SHP77 (cell line): ENCODE results near the gene PERM1.
"Not testable (repeated sequence)": the region's sequence is repeated elsewhere in the genome, so short reads cannot be mapped to it uniquely, and the experiment has no call there.

Experiments used
- DNase-seq, 2 experiments: peaks; one replicate each; lab custom pipeline; 2025; lab: John Stamatoyannopoulos, UW

The PERM1 gene

GRCh38 chr1:947958-948357 lies 33.9 kb downstream of the PERM1 start:
- no peak for DNase-seq

DNA sequence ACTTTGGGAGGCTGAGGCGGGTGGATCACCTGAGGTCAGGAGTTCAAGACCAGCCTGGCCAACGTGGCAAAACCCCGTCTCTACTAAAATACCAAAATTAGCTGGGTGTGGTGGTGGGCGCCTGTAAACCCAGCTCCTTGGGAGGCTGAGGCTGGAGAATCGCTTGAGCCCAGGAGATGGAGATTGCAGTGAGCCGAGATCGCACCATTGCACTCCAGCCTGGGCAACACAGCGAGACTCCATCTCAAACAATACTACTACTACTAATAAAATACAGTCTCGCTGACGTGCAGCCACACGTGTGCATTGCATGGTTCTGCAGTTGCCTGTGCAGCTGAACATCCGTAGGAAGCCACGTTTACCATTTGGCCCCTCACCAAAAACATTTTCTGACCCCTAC lies 35.1 kb downstream of the PERM1 start:
- DNase-seq: not testable (repeated sequence)

DNA sequence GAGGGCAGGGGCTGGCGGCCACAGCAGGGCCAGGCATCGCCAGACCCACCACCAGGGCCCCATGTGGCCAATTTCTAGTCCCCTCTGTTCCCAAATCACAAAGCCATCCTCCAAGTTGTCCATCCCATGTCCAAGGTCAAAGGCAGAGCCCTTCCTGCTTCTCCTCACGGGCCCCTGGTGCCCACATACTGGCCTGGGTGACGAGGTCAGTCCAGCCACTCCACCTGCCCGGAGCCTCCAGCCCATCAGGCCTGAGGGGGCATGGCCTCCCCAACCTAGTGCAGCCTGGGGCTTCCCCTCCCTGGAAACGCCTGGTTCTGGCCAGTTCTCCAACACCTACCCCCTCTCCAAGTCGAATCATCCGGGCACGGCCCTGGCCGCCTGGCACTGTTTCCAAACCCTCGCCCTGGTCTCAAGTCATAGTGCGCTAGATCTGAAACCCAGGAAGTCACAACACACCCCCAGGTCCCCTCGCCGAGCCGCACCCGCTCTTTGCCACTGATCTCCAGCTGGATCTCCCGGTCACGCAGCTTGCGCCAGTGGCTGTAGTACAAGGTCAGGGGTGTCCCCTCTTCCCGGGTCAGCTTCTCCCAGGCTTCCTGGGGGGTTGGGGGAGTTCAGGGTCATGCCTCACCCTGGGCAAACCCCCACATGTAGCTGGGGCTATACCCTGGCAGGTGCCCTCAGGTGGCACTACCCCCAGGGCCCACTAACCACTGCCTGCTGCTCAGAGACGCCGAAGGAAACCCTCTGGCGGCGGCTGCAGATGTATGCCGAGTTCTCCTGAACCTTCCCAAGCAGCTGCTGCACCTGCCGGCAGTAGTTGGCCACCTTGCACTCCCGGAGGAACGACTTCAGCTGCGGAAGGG lies 36.0 kb downstream of the PERM1 start:
- DNase-seq: no peak

DNA sequence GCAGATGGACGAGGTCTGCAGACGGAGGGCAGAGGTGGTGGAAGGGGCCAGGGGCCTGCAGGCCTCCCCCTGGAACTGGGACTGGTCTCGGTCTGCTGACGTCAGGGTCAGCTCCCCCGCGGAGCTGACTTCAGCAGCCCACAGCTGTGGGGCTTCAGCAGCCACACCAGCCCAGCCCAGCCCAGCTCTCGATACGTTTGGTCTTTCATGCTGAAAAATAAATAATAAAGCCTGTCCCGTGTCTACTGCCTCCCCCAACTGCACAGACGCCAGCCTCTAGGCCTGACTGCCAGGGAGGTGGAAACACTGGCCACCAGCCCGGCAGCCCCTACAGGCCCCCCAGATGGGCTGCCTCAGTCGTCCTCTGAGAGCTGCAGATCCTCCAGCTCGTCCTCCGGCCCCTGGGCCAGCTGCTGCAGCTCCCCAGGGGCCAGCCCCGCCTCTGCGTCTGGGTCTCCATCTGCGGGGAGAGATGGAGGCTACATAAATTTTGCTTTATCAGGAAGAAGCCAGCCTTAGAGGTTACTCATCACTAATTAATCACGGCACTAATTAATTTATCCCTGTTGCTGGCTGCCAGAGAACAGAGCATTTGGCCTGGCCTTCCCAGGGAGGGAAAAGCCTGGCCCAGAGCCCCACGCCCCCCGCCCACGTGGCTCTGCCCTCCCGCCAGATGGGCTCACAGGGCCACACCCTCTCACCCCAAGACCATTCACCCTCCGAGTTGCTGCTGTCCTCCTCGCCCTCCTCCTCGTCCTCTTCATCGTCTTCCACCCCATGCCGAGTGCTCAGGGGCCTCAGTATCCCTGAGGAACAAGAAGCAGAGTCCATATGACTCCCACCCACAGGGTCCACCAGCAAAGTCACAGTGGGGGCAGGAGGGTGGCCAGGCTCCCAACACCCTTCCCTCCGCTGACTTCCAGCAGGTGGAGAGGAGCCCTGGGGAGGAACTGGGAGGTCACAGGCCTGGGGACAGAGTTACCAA lies 37.3 kb downstream of the PERM1 start:
- peak in 1 of 2 experiments; percentile 26 for DNase-seq

- DNase-seq: no peak
Observed at GRCh38 chr1:943545-944340, 38.1 kb downstream of the PERM1 start.

GRCh38 chr1:942864-943533 lies 38.9 kb downstream of the PERM1 start:
- DNase-seq: no peak

GRCh38 chr1:942411-942821 lies 39.5 kb downstream of the PERM1 start:
- peak in 1 of 2 experiments; percentile 26 for DNase-seq

DNA sequence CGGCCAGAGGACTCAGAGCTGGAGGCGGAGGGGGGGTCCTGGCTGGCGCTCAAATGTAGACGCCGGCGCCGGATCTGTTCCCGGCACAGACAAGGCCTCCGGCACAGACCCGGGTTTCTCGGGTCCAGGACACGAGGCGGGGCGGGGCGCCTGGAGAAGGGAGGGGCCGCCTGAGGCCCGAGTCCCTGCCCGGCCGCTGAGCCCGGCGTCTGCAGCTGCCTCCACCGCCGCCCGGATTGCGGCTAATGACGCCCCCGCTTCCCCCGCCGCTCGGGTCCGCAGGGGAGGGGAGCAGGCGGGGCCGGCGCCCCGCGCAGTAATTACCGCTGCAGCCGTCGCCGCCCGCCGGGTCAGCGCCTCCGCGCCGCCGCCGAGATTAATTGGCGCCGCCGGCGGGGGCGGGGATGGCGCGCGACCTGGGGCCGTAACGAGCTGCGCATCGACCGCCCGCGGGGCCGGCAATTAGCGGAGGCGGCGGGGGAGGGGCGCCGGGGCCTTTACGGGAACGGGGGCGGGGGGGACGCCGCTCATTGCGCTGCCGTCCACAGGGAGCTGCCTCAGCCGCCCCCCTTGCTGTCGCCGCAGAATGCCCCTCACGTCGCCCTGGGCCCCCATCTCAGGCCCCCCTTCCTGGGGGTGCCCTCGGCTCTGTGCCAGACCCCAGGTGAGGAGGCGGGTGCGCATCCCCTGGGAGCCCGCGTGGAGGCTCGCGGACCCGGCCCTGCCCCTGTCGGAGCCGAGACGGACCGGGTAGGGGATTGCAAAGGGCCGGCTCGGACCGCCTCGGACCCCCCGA lies 40.1 kb downstream of the PERM1 start:
- DNase-seq: peak; percentile 57 to 76

DNA sequence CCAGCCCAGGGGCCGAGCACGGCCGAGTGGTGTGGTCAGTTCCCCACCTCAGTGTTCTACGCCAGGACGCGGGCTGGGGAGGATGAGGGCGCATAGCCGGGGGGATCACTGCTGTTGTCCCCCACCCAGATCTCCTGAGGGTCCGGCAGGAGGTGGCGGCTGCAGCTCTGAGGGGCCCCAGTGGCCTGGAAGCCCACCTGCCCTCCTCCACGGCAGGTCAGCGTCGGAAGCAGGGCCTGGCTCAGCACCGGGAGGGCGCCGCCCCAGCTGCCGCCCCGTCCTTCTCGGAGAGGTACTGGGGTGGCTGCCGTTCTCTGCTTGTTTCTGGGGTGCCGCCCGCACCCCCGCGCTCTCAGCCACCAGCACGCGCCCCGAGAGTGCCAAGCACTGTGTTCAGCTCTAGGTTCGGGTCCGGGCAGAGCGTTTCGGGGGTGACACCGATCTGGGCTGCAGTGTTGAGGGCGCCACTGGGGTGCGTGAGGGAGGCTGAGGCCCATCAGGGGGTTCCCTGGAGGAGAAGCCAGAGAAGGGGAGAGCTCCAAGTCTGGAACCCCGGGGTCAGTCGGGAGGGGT lies 40.8 kb downstream of the PERM1 start:
- DNase-seq: no peak

DNA sequence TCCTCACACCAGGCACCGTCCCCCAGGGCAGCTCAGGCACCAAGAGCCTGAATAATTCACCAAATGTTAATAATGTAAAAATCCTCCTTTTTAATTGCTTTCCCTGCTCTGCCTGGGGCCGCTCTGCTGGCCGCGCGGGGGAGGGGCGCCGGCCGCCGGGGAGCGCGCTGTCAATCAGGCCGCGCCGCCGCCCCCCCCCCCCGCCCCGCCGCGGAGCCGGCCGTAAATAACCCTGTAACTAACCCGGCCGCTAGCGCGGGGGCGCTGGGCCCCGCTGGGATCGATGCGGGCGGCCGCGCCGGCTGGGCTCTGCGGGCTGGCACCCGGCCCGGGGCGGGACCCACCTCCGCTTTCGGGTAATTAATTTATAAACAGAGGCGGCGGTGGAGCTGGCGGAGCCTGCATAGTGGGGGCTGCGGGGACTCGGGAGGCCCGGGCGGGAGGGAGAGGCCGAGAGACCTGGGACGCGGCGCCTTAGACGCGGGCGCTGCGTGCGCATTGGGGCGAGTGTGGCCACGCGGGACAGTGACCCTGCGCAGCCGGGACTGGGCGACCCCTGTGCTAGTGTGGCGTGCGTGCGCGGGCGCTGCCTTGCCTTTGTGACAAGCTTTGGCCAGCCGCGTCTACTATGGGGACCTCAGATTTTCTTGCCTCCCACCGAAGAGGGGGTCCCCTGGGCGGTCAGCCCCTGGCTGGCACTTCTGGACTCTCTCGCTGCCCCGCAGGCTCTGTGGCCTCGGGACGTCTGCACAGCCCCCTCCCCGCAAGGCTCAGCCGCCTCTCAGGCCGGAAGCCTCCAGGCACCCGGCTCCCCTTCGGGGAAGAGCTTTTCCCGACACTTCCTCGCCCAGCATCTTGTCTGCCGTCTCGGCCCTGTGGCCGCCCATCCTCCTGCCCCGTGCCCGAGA lies 41.5 kb downstream of the PERM1 start:
- peak; percentile 60 to 62 for DNase-seq

DNA sequence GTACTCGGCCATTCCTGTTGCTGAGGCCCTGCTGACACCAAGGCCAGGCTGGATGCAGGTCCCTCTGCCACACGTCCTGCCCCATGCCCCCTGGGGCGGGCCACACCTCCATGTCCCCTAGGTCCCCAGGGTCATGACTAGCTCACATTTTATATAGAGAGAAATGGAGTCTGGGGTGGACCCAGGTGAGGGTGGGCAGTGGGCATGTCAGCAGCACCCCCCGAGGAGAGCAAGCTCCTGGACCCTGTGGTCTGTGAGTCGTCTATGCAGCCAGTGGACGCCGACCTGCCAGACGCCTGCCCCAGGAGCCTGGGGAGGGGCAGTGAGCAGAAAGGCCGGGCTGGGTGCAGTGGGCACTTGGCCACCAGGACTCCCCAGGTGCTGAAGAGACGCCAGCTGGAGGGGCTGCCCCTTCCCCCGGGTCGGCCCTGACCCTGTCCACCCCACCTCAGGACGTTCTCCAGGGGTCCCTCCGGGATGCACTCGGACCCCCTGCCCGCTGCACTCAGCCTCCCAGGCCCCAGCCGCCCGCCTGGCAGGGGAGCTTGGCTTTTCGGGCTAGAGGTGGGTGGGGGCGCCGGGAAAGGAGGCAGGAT lies 42.3 kb downstream of the PERM1 start:
- no peak for DNase-seq

- DNase-seq: peak in 1 of 2 experiments; percentile 27
Observed at GRCh38 chr1:938711-939489, 43.0 kb downstream of the PERM1 start.

- DNase-seq: peak in 1 of 2 experiments; percentile 62
Observed at GRCh38 chr1:938088-938683, 43.7 kb downstream of the PERM1 start.

- DNase-seq: no peak
Observed at GRCh38 chr1:937521-937920, 44.4 kb downstream of the PERM1 start.

DNA sequence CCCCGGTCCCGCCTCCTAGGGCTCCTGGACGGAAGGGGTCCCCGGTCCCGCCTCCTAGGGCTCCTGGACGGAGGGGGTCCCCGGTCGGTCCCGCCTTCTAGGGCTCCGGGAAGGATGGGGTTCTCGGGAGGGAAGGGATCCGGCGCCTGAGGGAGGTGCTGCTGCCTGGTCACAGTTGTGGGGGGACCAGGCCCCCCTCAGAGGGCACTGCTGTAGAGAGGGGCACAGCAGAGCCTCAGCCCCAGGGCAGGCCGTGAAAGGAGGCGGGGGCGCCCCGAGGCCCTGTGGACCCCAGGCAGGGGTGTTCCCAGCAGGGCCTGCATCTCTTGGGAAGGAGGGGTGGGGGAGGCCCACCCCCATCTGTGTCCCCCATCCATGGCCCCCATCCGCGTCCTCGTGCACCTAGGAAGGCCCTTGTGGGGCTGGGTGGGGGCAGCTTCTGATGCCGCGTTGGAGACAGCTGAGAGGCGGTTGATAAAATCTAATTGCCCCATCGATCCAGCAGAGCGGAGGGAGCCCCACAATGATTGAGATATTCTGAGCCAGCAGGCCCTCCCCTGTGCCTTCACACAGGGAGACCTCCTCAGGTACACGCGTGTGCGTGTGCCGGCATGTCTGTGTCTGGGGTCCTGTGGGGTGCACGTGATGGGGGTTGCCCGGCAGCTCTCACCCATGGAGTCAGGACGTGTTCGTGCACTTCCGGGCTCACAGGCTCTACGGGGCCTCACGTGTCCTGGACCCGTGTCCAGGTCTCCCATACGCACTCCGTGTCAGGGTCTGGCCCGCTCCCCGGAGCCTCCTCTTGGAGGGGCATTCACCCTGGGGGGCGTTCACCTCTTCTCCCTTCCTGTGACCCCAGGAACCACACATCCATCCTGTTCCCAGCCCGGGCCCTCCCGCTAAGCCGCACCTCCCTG lies 45.3 kb downstream of the PERM1 start:
- no peak for DNase-seq

DNA sequence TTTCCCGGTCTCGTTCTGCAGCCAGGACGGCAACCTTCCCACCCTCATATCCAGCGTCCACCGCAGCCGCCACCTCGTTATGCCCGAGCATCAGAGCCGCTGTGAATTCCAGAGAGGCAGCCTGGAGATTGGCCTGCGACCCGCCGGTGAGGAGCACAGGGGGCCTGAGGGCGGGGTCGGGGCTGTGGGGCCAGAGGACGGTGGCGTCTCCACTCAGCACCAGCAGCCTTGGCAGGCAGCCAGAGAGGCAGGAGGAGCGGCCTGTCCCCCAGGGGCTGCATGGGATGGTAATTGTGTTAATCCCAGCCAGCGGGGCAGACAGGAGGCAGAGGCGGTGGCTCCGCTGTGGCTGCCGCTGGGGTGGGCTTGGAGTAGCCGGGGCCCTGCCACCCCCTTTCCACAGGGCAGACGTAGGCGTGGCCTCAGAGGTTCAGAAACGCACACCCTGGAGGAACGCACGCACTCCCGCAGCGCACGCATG lies 46.1 kb downstream of the PERM1 start:
- DNase-seq: peak in 1 of 2 experiments; percentile 67
